SK-N-SH treated with all-trans-retinoic acid at 6 μM for 48 hours (cell line): ENCODE measurements around the gene ABCA7.
A peak's percentile ranks its signal among the peaks of the same experiment; 100 is the strongest.

Experiments
- ATAC-seq: fragments of 200-7000 bp; cut with Tn5 transposase; 3 replicates; pipeline ENCODE4 v1.9.1; 2020; ENCODE audit warnings: mild to moderate bottlenecking, moderate library complexity
- BACH2 ChIP-seq: fragments of 250-450 bp; sonication (Bioruptor Pico); IDR thresholded peaks from 2 replicates; pipeline ENCODE4 v1.9.0; 2021; ENCODE audit warnings: mild to moderate bottlenecking, borderline replicate concordance
- CSDC2 ChIP-seq: fragments of 250-450 bp; sonication (Bioruptor Pico); IDR thresholded peaks from 2 replicates; pipeline ENCODE4 v1.5.0; 2020; ENCODE audit warnings: mild to moderate bottlenecking, moderate library complexity
- ESRRG ChIP-seq: fragments of 250-450 bp; sonication (Bioruptor Pico); IDR thresholded peaks from 2 replicates; pipeline ENCODE4 v1.6.1; 2021; ENCODE audit warnings: mild to moderate bottlenecking
- GLIS3 ChIP-seq: fragments of 250-450 bp; sonication (Bioruptor Pico); IDR thresholded peaks from 2 replicates; pipeline ENCODE4 v1.5.0; 2020; ENCODE audit warnings: mild to moderate bottlenecking, moderate library complexity
- ISL1 ChIP-seq: fragments of 250-450 bp; sonication (Bioruptor Pico); IDR thresholded peaks from 2 replicates; pipeline ENCODE4 v2.1.2; 2022; ENCODE audit warnings: mild to moderate bottlenecking, moderate library complexity
- OSR1 ChIP-seq: fragments of 250-450 bp; sonication (Bioruptor Pico); IDR thresholded peaks from 2 replicates; pipeline ENCODE4 v1.8.0; 2022; ENCODE audit warnings: moderate library complexity, mild to moderate bottlenecking, inconsistent platforms
- PPARA ChIP-seq: fragments of 250-450 bp; sonication (Bioruptor Pico); IDR thresholded peaks from 2 replicates; pipeline ENCODE4 v1.5.0; 2020; ENCODE audit warnings: mild to moderate bottlenecking, borderline replicate concordance
- RARB ChIP-seq: fragments of 250-450 bp; sonication (Bioruptor Pico); IDR thresholded peaks from 2 replicates; pipeline ENCODE4 v1.8.0; 2021; ENCODE audit warnings: mild to moderate bottlenecking, moderate library complexity
- SNAI2 ChIP-seq: fragments of 250-450 bp; sonication (Bioruptor Pico); IDR thresholded peaks from 2 replicates; pipeline ENCODE4 v1.5.0; 2020; ENCODE audit warnings: mild to moderate bottlenecking, moderate library complexity
- TOX ChIP-seq: fragments of 250-450 bp; sonication (Bioruptor Pico); IDR thresholded peaks from 2 replicates; pipeline ENCODE4 v1.8.0; 2021; ENCODE audit warnings: mild to moderate bottlenecking, moderate library complexity, borderline replicate concordance
- ZC3H10 ChIP-seq: fragments of 250-450 bp; sonication (Bioruptor Pico); IDR thresholded peaks from 2 replicates; pipeline ENCODE4 v1.5.1; 2021; ENCODE audit warnings: mild to moderate bottlenecking, moderate library complexity
- ZFP3 ChIP-seq: fragments of 250-450 bp; sonication (Bioruptor Pico); IDR thresholded peaks from 2 replicates; pipeline ENCODE4 v1.5.0; 2020; ENCODE audit warnings: mild to moderate bottlenecking, moderate library complexity
- ZFP30 ChIP-seq: fragments of 450-650 bp; formaldehyde crosslinking; IDR thresholded peaks from 2 replicates; pipeline ENCODE4 v1.5.0; 2022; ENCODE audit warnings: mild to moderate bottlenecking, moderate library complexity
- ZNF565 ChIP-seq: fragments of 450-650 bp; formaldehyde crosslinking; conservative IDR thresholded peaks from 2 replicates; pipeline ENCODE4 v1.5.0; 2020; ENCODE audit warnings: low read depth, mild to moderate bottlenecking, moderate library complexity
- ZNF70 ChIP-seq: fragments of 450-650 bp; formaldehyde crosslinking; IDR thresholded peaks from 2 replicates; pipeline ENCODE4 v1.5.0; 2020; ENCODE audit warnings: mild to moderate bottlenecking, moderate library complexity
- ZNF8 ChIP-seq: fragments of 450-650 bp; formaldehyde crosslinking; IDR thresholded peaks from 2 replicates; pipeline ENCODE4 v1.5.0; 2020; ENCODE audit warnings: mild to moderate bottlenecking, moderate library complexity
- TF ChIP-seq, protein P1 (sequence below): fragments of 250-450 bp; sonication (Bioruptor Pico); IDR thresholded peaks from 2 replicates; pipeline ENCODE4 v1.5.1; 2021; ENCODE audit warnings: mild to moderate bottlenecking, moderate library complexity
- TF ChIP-seq, protein P2 (sequence below): fragments of 250-450 bp; sonication (Bioruptor Pico); IDR thresholded peaks from 2 replicates; pipeline ENCODE4 v1.5.1; 2020; ENCODE audit warnings: low read depth, mild to moderate bottlenecking, moderate library complexity
- TF ChIP-seq, protein P3 (sequence below): fragments of 250-450 bp; sonication (Bioruptor Pico); IDR thresholded peaks from 2 replicates; pipeline ENCODE4 v1.8.0; 2020; ENCODE audit warnings: mild to moderate bottlenecking, moderate library complexity, borderline replicate concordance
- TF ChIP-seq, protein P4 (sequence below): fragments of 250-450 bp; sonication (Bioruptor Pico); IDR thresholded peaks from 2 replicates; pipeline ENCODE4 v1.8.0; 2021; ENCODE audit warnings: low read depth, mild to moderate bottlenecking, moderate library complexity, borderline replicate concordance

Gene ABCA7

DNA sequence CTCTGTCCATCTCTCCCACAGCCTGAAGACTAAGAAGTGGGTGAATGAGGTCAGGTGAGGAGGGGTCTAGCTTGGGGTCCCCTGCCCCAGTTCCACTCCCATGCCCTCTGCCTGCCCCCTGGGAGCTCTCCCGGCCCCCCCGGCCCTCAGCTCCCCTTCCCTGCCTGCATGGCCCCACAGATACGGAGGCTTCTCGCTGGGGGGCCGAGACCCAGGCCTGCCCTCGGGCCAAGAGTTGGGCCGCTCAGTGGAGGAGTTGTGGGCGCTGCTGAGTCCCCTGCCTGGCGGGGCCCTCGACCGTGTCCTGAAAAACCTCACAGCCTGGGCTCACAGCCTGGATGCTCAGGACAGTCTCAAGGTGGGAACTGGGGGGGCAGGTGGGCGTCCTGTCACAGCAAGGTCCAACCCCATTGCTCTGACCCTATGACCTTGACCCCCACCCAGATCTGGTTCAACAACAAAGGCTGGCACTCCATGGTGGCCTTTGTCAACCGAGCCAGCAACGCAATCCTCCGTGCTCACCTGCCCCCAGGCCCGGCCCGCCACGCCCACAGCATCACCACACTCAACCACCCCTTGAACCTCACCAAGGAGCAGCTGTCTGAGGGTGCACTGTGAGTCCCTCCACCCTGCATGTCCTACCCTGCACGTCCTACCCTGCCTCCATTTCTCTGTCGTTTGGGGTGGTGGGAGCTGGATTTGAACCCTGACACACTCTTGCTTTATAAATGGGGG is 16.1 kb downstream of the ABCA7 start (continued):
- TF ChIP-seq ZNF565 (CRISPR knock-in tag) (no peak), PPARA (no peak), SNAI2 (CRISPR knock-in tag) (no peak), ZFP30 (CRISPR knock-in tag) (no peak), ESRRG (CRISPR knock-in tag) (no peak)
- TF ChIP-seq, protein P1, sequence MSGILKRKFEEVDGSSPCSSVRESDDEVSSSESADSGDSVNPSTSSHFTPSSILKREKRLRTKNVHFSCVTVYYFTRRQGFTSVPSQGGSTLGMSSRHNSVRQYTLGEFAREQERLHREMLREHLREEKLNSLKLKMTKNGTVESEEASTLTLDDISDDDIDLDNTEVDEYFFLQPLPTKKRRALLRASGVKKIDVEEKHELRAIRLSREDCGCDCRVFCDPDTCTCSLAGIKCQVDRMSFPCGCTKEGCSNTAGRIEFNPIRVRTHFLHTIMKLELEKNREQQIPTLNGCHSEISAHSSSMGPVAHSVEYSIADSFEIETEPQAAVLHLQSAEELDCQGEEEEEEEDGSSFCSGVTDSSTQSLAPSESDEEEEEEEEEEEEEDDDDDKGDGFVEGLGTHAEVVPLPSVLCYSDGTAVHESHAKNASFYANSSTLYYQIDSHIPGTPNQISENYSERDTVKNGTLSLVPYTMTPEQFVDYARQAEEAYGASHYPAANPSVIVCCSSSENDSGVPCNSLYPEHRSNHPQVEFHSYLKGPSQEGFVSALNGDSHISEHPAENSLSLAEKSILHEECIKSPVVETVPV: no peak
- TF ChIP-seq, protein P2, sequence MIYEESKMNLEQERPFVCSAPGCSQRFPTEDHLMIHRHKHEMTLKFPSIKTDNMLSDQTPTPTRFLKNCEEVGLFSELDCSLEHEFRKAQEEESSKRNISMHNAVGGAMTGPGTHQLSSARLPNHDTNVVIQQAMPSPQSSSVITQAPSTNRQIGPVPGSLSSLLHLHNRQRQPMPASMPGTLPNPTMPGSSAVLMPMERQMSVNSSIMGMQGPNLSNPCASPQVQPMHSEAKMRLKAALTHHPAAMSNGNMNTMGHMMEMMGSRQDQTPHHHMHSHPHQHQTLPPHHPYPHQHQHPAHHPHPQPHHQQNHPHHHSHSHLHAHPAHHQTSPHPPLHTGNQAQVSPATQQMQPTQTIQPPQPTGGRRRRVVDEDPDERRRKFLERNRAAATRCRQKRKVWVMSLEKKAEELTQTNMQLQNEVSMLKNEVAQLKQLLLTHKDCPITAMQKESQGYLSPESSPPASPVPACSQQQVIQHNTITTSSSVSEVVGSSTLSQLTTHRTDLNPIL (CRISPR knock-in tag): no peak

DNA sequence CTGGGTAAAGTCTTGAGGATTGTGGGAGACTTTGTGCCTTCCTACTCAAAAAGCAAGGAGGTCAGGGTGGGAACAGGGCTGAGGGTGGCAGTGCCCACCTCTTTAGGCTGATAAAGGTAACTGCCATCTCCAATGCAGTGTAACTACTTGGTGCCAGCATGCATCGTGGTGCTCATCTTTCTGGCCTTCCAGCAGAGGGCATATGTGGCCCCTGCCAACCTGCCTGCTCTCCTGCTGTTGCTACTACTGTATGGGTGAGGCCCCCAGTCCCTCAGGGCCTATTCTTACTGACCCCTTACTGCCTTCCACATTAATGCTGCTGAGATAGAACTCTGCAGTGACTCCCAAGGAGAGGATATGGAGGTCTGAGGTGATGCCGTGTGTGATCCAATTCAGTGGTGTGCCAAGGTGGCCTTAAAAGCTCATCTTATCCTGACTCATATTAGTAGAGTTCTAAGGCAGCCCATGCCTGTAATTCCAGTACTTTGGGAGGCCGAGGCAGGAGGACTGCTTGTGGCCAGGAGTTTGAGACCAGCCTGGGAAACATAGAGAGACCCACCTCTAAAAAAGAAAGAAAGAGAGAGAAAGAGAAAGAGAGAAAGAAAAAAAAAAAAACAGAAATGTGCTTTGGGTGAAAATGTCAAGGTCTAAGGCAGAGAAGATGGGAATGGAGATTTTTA is 17.4 kb downstream of the ABCA7 start:
- ATAC-seq: 0 out of 3 replicates have a peak, but pooled peaks have one; percentile 21
- TF ChIP-seq, protein P3, sequence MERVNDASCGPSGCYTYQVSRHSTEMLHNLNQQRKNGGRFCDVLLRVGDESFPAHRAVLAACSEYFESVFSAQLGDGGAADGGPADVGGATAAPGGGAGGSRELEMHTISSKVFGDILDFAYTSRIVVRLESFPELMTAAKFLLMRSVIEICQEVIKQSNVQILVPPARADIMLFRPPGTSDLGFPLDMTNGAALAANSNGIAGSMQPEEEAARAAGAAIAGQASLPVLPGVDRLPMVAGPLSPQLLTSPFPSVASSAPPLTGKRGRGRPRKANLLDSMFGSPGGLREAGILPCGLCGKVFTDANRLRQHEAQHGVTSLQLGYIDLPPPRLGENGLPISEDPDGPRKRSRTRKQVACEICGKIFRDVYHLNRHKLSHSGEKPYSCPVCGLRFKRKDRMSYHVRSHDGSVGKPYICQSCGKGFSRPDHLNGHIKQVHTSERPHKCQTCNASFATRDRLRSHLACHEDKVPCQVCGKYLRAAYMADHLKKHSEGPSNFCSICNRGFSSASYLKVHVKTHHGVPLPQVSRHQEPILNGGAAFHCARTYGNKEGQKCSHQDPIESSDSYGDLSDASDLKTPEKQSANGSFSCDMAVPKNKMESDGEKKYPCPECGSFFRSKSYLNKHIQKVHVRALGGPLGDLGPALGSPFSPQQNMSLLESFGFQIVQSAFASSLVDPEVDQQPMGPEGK (CRISPR knock-in tag): no peak
- TF ChIP-seq RARB (no peak), PPARA (no peak), ZFP30 (CRISPR knock-in tag) (no peak), SNAI2 (CRISPR knock-in tag) (no peak), ZFP3 (CRISPR knock-in tag) (no peak), CSDC2 (CRISPR knock-in tag) (no peak), OSR1 (CRISPR knock-in tag) (no peak), ISL1 (no peak), ZNF8 (no peak), GLIS3 (CRISPR knock-in tag) (no peak), ESRRG (CRISPR knock-in tag) (no peak), ZNF565 (CRISPR knock-in tag) (no peak), TOX (CRISPR knock-in tag) (no peak), ZC3H10 (CRISPR knock-in tag) (no peak), ZNF70 (CRISPR knock-in tag) (no peak), BACH2 (CRISPR knock-in tag) (no peak)
- TF ChIP-seq, protein P1: no peak
- TF ChIP-seq, protein P2 (CRISPR knock-in tag): no peak
- TF ChIP-seq, protein P4, sequence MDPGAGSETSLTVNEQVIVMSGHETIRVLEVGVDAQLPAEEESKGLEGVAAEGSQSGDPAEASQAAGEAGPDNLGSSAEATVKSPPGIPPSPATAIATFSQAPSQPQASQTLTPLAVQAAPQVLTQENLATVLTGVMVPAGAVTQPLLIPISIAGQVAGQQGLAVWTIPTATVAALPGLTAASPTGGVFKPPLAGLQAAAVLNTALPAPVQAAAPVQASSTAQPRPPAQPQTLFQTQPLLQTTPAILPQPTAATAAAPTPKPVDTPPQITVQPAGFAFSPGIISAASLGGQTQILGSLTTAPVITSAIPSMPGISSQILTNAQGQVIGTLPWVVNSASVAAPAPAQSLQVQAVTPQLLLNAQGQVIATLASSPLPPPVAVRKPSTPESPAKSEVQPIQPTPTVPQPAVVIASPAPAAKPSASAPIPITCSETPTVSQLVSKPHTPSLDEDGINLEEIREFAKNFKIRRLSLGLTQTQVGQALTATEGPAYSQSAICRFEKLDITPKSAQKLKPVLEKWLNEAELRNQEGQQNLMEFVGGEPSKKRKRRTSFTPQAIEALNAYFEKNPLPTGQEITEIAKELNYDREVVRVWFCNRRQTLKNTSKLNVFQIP (CRISPR knock-in tag): no peak

DNA sequence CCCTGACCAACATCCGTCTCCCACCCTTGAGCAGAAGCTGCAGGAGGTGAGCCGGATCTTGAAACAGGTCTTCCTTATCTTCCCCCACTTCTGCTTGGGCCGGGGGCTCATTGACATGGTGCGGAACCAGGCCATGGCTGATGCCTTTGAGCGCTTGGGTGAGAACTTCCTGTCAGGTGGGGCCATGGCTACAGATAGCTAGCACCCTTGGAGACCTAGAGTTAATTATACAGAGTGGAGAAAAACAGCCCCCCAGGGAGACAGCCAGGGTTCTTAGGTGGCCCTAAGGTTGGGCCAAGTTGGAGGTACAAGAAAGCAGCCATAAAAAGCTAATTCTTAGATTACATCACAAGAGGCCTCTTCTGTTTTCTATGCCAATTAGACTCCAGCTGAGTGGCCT is 18.2 kb downstream of the ABCA7 start:
- ATAC-seq: no peak
- TF ChIP-seq CSDC2 (CRISPR knock-in tag) (no peak), GLIS3 (CRISPR knock-in tag) (no peak), ZNF8 (no peak), OSR1 (CRISPR knock-in tag) (no peak)
- TF ChIP-seq, protein P4 (CRISPR knock-in tag): no peak
- TF ChIP-seq, all 23 proteins: peak for 0
